Activated CD4-positive, alpha-beta T cell treated with anti-CD3 and anti-CD28 coated beads, Interleukin-2, amount 50 U/mL, for 16 hours (primary cell): Measurements from ENCODE around the gene SRPRB.

ENCODE experiments used
- DNase-seq: peaks from one replicate; pipeline ENCODE4 v3.0.0-alpha.2; 2020

The SRPRB gene

DNA sequence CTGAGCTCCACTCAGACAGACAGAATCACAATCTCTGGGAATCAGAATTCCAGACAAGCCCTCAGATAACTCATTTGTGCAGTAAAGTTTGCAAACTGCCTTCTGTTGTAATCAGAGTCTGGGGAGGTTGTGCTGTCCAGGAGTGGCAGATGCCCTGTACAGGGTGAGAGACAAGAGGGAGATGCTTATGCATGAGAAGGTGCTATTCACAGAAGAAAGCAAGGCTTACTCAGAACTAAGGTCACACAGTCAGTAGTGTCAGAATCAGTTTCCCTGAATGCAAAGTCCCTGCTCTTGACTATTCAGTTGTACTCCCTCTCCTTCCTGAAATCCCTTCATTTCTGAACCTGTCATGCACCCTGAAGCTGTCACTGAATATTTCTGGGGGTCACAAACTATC lies 43.7 kb downstream of the SRPRB start:
- DNase-seq = peak; percentile 27

DNA sequence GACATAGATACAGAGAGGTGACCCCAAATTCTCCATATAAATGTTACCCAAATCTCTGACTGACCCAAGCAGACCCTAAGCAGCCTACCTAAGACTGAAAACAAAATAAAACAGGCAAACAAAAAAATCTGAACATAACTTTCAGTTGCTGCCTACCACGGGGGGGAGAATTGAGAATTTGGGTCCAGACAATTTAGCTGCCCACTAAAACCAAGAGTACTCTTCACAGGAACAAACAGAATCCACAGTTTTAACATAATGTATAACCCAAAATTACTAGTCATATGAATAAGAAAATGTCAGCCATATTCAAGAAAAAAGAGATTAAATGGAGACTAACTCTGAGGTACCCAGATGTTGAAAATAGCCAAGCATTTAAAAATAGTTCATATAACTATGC lies 44.4 kb downstream of the SRPRB start:
- DNase-seq = no peak

DNA sequence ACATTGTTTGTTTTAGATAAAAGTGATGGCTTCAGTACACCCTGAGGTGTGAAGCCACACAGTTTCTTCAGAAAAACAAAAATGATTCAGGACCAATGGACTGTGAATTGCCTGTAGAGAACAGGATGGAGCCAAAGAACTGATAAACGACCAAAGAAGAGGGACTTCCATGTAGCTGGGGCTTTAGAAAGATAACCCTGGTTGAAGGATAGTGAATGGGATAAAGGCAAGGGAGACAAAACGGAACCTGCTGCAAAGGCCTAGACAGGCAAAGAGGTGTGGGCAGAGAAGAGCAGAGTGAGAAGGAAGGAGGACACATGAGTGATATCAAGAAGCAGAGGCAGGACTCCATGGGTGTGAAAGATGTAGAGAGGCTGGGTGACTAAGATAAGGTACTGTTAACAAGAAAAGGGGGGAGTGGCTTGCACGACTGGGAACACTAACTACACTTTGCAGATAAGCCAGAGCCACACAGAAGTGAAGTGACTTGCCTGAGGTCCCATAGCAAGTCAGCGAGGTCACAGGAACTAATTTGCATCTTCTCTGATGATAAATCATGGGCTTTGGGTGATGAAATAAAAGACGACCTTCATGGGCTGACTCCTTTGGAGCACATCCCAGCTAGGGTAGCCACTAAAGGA lies 45.8 kb downstream of the SRPRB start:
- peak; percentile 64 for DNase-seq

DNA sequence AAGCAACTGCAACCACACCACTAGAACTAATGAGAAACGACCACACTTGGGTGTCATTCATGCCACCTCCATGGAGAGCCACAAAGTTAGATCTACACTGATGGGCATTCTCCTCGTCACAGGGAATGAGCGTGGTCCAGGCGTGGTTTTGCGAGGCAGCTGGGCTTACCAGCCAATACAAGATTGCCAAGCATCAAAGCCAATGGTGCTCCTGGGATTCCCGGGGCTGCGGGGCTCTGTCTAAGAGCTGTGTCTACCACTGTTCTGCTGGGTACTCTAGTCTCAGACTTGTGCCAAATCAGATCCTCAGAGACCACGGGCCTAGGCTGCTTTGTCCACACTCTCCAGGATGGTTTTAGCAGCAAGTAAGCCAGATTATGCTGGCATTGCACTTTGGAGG lies 46.3 kb downstream of the SRPRB start:
- no peak for DNase-seq

DNA sequence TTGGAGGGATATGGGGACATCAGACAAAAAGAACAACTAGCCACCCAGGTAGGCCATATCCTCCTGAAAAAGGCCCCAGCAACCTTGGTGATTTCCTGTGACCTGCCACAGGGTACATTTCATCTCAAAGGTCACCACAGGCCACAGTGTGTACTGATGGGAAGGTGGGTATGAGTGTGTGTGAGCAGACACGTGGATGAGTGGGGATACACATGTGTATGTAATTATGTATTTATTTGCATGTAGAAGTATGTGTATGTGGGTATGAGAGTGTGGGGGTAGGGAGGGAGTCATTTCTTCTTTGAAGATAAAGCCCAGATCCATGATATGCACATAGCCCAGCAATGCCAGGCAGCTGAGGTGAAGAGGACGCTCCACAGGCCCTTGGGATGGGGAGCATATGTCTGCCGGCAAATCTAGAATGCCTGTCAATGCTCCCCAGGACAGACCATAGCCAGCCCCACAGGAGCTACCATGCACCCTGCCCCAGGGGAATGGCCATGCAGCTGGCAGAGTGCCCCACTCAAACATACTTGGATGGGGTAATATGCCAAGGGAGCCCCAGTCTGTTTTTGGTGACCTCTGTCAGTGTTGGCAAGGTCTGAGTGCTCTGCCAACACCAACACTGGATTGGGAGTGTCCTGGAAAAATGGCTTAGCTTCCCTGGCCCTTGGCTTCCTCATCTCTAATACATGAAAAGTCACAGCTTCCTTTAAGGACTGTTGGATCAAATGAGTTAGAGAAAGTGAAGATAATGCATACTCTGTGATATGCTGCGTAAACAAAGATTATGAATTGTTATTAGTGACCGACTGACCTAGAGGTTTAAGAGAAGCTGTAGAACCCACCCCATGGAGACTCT lies 47.7 kb downstream of the SRPRB start:
- DNase-seq = no peak

DNA sequence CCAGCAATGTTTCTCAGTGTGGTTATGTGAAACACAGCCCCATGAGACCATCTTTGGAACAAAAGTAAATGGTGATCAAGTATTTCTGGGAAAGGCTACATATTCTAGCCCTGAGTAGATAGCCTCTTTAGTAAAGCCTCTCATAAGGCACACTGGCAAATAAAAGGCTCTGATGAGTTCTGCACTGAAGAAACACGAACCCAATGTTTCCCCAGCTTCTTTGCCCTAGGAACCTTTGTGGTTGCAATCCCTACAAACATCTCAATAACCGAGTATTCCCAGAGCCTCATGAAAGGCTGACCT lies 48.3 kb downstream of the SRPRB start:
- DNase-seq = no peak

DNA sequence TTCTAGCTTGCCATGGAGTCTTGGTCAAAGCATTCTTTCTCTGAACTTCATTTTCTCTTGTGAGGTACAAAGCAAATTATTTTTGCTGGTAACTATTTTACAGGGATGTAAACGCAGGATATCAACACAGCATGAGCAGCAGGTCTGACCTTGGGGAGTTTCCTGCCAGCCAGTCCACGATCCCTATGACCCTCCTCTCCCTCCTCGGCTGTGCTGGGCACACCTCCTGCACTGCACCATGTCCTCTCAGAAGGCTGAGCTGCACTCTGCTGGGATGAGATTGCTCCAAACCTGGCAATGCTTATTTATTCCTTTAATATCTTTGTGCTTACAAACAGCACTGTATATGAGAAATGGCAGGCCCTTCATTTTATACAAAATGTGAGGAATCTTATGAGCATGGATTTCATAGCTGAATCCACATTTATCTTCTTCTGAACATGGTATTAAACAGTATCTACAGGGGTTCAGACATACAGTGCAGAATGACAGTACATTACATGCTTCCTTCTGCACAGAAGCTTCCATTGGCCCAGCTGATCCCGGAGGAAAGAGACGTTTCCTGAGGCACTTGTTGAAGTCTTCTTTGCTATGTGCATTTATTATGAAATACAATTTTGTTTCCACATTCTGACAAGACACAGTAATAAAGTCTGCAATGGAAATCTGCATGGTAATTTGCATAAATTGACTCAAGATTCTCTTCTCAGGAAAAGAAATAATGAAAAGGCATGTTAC lies 48.8 kb downstream of the SRPRB start:
- DNase-seq = no peak

DNA sequence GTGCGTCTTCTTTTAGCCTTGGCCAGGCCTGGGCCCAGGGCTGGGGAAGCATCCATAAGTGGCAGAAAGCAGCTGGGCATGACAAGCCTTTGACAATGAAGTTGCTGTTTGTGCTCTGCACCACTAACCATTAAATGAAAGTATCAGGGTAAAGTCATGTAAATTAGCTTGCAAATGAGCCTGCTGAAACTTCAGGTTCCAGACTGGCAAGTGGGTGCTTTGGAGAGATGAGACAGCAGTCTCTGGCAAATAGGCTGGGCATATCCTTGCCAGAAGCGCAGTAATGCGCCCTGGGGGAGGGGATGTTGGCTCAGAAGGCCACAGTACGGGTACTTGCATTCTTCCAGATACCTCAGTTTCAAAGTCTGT lies 49.4 kb downstream of the SRPRB start:
- DNase-seq = no peak

DNA sequence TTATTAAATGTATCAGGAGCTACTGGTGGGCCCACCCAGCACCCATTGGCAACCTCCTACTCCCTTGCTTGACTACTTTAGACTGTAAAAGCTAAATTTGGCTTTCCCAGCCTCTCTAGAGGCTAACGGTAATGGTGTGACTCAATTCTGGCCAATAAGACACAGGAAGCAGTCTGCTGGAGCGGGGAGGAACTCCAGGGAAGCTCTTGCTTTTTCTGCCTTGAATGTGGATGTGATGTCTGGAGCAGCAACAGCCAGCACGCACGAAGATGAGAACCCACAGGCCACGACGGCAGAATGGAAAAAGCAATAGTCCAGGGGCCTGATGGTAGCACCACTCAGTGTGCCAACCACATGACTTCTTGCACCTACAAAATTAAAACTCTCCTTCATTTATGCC lies 50.2 kb downstream of the SRPRB start:
- no peak for DNase-seq

DNA sequence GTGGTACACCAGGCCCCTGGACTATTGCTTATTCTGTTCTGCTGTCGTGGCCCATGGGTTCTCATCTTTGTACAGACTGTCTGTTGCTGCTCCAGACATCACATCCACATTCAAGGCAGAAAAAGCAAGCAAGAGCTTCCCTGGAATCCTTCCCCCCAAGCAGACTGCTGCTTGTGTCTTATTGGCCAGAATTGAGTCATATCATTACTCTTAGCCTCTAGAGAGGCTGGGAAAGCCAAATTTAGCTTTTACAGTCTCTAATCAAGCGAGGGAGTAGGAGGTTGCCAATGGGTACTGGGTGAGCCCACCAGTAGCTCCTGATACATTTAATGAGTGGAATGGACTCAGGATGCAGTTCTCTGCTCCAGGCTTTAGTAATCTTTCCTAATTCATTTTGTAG lies 50.7 kb downstream of the SRPRB start:
- DNase-seq = no peak

DNA sequence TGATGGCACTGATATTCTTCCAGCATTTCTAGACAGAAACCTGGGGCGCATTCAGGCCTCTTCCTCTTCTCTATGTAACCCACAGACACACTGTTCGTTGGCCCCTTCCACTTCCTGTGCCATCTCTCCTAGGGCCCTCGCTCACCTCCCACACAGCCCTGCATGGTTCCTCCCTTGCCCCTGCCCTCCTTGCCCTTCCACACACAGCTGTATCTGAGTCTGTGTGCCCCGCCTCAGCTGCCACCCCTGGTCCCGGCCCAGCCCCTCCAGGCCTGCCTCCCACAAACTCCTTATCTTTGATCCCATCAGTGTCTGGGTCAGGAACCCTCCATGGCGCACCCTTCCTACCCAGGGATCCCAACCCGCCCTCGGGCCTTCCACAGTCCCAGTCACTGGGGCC lies 52.2 kb downstream of the SRPRB start:
- peak; percentile 26 for DNase-seq

DNA sequence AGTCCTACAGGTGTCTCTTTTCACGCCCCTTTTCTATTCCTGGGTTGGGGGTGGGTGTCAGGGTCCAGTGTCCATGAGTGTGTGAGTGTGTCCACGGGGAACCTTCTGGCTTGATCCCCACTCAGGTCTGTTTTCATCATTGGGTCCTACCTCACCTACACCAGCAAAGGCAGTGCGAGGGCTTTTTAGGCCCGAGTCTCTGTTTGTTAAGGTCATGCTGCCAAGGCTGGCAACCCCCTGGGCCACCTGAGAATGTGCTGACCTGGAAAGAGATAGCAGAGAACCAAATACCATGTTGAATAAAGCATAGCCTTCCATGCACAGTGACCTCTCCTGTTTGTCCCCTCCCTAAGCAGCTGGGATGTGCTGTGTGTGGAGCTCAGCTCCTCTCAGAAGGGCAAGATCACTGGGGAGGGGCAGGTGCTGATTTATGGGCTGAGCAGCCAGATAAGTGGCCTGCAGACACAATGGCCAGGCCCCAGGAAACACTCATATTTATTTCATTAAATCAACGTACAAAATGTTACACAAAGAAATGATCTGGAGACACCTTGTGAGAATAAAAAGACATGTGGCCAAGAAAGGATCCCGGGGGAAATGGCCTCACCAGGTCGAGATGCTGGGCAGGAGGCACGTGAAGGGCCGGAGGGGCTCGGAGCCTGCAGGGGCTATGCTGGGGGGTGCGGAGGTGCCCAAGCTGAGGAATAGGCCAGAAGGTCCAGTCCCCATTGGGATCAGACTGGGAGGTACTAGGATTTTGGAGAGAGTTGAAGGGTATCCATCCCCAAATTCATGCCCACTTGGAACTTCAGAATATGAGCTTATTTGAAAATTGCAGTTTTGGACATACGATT lies 54.0 kb downstream of the SRPRB start:
- DNase-seq = no peak

DNA sequence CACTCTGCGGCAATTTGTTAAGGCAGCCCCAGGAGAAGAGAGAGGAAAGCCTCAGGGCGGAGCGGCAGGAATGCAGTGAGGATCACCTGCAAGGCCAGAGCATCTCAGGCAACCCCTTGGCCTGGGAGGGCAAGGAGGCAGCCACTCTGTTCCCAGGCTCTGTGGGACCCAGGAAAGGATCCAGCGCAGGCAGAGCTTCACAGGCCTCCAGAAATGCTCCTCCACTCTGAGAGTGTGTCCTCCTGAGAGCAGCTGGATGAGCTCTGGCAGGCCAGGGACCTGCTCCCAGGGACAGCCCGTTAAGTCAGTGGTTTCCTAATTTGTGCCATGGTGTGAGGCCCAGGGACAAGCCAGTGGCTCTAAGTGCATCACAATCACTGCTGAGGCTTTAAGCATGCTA lies 54.9 kb downstream of the SRPRB start:
- DNase-seq = no peak

DNA sequence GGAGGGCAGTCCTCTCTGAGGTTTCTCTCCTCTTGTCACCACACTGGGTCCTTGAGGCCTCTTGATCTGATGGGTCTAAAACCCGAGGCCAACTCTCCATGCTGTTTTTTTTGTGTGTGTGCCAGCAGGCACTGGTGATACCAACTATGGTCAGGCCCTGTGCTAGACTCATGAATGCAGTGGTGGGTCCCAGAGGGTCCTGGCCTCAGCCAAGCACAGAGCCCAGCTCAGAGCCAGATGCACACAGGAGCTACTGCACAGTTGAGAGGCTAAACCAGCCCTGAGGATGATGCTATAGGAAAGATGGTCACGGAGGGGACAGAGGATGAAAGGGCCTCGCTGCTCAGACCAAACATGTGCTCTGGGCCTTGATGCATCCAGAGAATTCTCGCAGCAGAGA lies 56.5 kb downstream of the SRPRB start:
- no peak for DNase-seq

DNA sequence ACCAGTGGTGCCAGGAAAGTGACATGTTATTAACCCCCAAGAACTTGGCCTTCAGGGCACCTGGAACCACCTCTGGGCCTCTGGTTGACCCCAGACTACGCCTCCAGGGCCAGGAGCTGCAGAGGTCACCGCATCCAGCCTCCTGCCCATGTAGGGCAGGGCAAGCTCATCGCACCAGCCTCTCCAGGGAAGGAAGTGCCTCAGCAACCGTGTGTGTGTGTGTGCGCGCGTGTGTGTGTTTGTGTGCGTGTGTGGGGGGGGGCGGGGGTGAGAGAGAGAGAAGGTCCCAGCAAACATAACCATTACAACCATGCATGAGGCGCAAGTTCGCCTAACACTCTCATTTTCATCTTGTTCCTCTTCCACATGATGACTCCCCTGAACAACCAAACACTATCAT lies 58.3 kb downstream of the SRPRB start:
- no peak for DNase-seq

DNA sequence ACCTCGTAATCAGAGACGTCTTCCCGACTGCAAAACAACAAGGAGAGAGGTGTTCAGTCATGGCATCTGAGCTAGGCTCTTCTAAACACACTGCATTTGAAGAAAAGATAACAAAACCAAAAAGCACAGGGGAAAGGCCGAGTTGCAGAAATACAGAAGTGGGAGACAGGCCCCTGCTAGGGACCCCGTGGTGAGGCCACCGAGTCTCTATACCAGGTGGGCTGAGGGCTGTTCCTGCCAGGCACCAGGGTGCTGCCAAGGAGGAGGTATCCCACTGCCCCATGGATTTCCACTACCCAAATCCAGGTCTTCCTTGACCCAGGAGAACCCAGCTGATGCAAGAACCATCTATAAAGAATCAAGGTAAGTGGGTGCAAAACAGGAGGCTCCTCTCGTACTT lies 59.0 kb downstream of the SRPRB start:
- no peak for DNase-seq

DNA sequence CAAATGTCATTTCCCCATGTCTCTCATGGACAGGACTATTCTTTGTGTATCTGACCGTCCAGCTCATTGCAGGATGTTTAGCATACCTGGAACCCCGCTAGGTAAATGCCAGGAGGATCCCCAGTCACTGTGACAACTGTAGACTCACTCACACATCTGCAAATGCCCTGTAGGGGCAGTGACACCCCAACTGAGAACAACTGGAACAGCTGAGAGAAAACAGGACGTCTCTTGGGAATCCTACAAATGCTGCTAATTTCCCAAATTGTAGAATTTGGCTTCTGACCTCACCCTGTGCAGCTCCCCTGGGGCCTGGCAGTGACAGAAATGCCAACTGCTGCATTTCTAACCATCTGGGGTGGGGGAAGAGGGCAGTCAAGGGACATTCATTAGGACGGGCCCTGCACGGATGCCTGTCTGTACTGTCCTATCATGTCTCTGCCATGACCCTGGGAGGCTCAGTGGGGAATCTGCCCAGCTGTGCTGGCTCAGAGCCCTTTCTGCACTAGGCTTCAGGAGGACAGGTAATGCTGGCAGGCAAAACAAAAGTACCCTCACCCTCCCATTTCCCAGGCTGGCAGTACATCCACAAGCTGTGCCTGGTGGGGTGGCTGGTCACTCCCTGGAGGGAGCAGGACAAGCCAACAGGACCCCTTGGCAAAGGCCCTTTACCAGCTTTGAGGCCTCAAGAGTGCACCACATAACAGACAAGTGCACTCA lies 59.7 kb downstream of the SRPRB start:
- DNase-seq = no peak

DNA sequence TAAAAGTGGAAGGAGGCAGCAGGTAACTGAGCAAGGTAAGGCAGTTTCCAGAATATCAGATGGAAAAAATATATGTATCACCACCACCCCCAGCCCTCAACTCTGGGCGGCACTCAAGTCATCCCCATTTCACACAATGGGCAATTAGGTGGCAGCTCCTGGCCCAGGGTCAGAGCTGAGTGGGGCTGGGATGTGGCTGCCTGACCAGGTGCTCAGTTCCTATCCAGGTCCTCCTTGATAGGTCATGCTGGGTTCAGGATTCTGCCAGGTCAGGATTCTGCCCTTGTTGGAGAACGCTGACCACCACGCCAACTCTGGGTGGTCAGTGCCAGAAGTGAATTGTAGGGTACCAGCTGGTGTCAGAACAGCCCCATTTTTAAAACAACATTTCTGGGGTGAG lies 60.5 kb downstream of the SRPRB start:
- DNase-seq = no peak

DNA sequence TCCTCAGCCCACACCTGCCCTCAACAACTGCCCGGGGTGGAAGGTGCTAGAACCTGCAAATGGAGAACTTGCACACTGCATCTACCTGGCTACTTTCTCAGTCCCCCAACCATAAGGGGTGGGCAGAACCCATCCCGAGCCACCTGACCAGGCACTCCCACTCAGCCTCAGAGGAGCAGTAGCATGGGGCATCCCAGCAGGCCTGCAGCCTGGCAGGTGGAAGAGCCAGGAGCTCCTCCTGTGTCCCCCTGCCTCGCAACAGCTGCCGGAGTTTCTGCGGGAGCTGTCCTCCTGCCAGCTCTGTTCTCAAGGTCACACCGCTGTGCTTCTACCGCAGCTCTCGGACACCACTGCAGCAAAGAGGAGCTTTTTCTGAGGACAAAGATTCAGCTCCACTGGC lies 62.6 kb downstream of the SRPRB start:
- DNase-seq = no peak

DNA sequence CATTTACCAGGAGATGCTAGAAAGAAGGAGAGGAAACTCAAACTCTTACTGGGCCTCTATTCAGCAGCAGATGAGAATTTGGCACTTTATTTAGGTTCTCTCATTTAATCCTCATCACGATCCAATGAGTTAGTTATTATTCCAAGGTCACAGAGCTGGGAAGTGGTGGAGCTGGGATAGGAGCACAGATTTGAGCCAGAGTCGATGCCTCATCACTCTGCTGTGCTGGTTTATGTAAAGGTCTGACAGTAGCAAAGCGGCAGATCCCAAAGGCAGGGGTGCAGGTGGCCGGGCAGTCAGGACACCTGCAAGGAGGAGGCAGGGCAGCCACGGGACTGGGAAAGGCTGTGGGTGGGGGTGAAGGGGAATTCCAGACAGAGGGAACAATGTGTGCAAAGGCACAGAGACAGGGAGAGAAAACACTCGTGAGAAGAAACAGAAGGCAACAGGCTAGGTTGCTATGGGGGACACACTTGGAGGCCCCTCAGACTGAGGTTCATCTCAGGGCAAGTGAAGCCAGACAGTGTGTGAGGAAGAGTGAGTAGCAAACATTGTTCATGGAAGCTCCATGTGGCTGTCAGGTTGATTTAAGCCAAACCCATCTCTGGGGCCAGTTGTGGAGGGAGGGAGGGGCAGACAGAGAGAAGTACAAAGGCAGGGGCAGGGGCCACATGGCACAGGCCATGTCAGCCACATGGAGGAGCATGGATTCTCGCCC lies 63.3 kb downstream of the SRPRB start:
- no peak for DNase-seq

DNA sequence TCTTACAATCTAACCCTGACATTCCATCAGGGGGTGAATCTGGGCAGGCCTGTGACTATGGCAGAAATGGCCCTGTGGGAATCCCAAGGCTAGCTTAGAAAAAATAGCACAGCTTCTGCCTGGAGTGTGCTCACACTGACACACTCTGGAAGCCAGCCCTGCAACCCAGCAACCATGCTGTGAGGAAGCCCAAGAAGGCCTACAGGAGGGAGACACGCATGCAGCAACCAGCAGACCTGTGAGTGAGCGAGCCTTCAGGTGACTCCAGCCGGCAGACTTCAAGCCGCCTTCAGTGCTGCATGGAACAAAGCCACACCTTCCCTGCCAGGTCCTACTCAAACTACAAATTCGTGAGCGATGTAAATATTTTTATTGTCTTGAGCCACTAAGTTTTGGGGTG lies 64.0 kb downstream of the SRPRB start:
- DNase-seq = no peak

DNA sequence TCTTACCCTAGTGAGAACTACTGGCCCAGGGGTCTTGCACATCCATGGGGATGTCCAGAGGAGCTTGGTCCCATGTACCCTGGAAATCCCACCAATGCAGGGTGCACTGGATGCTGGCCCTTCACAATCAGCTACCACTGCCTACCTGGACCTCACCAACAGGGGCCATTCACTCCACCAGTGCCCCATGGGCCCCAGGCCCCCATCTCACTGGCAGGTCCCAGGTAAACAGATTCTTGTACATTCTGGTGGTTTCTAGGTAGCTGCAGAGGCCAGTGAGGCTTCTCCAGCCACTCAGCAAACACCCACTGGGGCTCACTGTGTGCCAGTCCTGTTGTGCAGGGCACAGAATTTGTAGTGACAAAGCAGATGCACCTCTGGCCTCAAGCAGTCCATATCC lies 65.2 kb downstream of the SRPRB start:
- DNase-seq = no peak
